ENCODE measurements around the gene KCNE3. TPM values are rescaled to one million over a fixed set of nuclear protein-coding genes. Genes with fewer than 3 reads are reported as not detected.

Gene KCNE3
- total RNA-seq, 1 experiment from 2014 or later = 4.9 TPM

DNA sequence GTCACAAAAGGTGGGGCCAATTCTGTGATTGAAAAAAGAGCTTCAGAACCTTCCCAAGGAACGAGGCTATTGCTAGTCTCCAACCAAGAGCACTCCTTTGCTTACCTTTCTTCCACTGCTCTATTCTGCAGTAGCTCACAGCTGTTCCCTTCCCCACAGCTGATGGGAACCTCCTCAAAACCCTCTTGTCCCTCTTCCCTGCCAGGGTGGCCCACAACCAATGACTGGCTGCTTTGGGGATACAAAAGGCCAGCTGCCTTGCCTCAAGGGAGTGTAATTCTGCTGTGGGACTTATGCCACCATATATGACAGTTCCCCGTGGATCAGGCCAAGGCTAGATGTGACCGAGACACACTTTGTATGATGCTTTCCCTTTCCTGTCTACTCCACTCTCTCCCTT is 15.0 kb downstream of the KCNE3 start:
- H2AFZ ChIP-seq (ENCODE audit: low read length) = no peak overlapping the region
- H3K4me2 ChIP-seq (ENCODE audit: insufficient read depth, insufficient read length, low read length) = no peak overlapping the region
- no peak overlapping the region for H4K5ac ChIP-seq (ENCODE audit: insufficient read length, low read depth, low read length)
- H2BK5ac ChIP-seq (ENCODE audit: insufficient read length, low read length) = no peak overlapping the region
- no peaks in the 10 kb centered on the region for H4K20me1 ChIP-seq (ENCODE audit: control insufficient read depth, insufficient read depth, insufficient read length)
- no peak overlapping the region for H4K91ac ChIP-seq (ENCODE audit: insufficient read length, low read depth, low read length)
- peaks cover 2 to 5% of the 10 kb centered on the region in 2 experiments; a peak in 3 of 4 replicates for H3K4me1 Mint-ChIP-seq
- no peaks in the 10 kb centered on the region for H3K9me3 Mint-ChIP-seq
- H3K18ac ChIP-seq (ENCODE audit: insufficient read length, low read depth, low read length) = no peak overlapping the region
- TF ChIP-seq, protein P1, sequence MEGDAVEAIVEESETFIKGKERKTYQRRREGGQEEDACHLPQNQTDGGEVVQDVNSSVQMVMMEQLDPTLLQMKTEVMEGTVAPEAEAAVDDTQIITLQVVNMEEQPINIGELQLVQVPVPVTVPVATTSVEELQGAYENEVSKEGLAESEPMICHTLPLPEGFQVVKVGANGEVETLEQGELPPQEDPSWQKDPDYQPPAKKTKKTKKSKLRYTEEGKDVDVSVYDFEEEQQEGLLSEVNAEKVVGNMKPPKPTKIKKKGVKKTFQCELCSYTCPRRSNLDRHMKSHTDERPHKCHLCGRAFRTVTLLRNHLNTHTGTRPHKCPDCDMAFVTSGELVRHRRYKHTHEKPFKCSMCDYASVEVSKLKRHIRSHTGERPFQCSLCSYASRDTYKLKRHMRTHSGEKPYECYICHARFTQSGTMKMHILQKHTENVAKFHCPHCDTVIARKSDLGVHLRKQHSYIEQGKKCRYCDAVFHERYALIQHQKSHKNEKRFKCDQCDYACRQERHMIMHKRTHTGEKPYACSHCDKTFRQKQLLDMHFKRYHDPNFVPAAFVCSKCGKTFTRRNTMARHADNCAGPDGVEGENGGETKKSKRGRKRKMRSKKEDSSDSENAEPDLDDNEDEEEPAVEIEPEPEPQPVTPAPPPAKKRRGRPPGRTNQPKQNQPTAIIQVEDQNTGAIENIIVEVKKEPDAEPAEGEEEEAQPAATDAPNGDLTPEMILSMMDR (conservative IDR thresholded peaks at IDR 0.05) = no peak
- no peaks in the 10 kb centered on the region for H3K23me2 ChIP-seq (ENCODE audit: insufficient read length, low read depth, low read length, poor library complexity, severe bottlenecking)
- H3K79me2 ChIP-seq (ENCODE audit: insufficient read depth, low read length) = no peaks in the 10 kb centered on the region
- no peaks in the 10 kb centered on the region for H3K4me1 ChIP-seq (ENCODE audit: insufficient read depth, low read length)
- no peak overlapping the region for H3K56ac ChIP-seq (ENCODE audit: insufficient read length, low read depth, low read length)
- H3K9me3 ChIP-seq (ENCODE audit: control insufficient read depth, low read depth, low read length) = no peaks in the 10 kb centered on the region
- WGBS (ENCODE audit: extremely low coverage, insufficient read length, low lambda C conversion rate) = no CpG with 5 or more reads among the region's 3 CpGs
- H2BK20ac ChIP-seq (ENCODE audit: low read depth, low read length, poor library complexity, severe bottlenecking) = no peak overlapping the region
- no peaks in the 10 kb centered on the region; the same call in 1 of the 2 replicates for H3K27me3 Mint-ChIP-seq (ENCODE audit: low read depth)
- H3K9ac ChIP-seq (ENCODE audit: extremely low read depth, insufficient read length, low read length) = no peak overlapping the region
- no peak overlapping the region for H2AK5ac ChIP-seq (ENCODE audit: insufficient read length, low read length)
- H3K27ac Mint-ChIP-seq = no peak overlapping the region
- no peaks in the 10 kb centered on the region for H3K79me1 ChIP-seq (ENCODE audit: insufficient read depth, low read depth, low read length, poor library complexity, severe bottlenecking)
- H3K23ac ChIP-seq (ENCODE audit: insufficient read length, low read depth, low read length) = no peak overlapping the region
- no peak overlapping the region for H3K14ac ChIP-seq (ENCODE audit: insufficient read depth, low read length)
- DNase-seq = no peak
- H3K4me3 Mint-ChIP-seq = no peak overlapping the region
- no peak overlapping the region for H3K4ac ChIP-seq (ENCODE audit: low read depth, low read length)
- H3K36me3 Mint-ChIP-seq (ENCODE audit: insufficient read depth in 1 of 3, low read depth in 3 of 3) = peaks cover 0 to 2% (median 0%) of the 10 kb centered on the region in 3 experiments; a peak in 1 of 7 replicates
- H4K8ac ChIP-seq (replicated peaks; ENCODE audit: insufficient read length, low read depth, low read length) = no peak overlapping the region
- H3K27me3 ChIP-seq (ENCODE audit: insufficient read depth, low read length) = no peaks in the 10 kb centered on the region
- H3T11ph ChIP-seq (ENCODE audit: low read length) = no peak overlapping the region
- H3K27ac ChIP-seq (ENCODE audit: insufficient read length, low read depth, low read length) = no peak overlapping the region
- no peak overlapping the region for H2BK15ac ChIP-seq (ENCODE audit: low read depth, low read length)
- H2BK120ac ChIP-seq (ENCODE audit: low read depth, low read length, poor library complexity, severe bottlenecking) = no peak overlapping the region
- no peak overlapping the region for H2BK12ac ChIP-seq (ENCODE audit: insufficient read length, low read depth, low read length)

All from H9 (cell line).